HG03066 (cell line): ENCODE measurements around the gene KIAA0513.
"Not testable (repeated sequence)": the region's sequence is repeated elsewhere in the genome, so short reads cannot be mapped to it uniquely, and the experiment has no call there.

Source experiments
- ATAC-seq: cut with Tn5 transposase; IDR thresholded peaks from one replicate; pipeline ENCODE4 v1.9.1; 2021; ENCODE audit warnings: low read depth; ENCODE audit not compliant: unreplicated experiment

Gene KIAA0513

DNA sequence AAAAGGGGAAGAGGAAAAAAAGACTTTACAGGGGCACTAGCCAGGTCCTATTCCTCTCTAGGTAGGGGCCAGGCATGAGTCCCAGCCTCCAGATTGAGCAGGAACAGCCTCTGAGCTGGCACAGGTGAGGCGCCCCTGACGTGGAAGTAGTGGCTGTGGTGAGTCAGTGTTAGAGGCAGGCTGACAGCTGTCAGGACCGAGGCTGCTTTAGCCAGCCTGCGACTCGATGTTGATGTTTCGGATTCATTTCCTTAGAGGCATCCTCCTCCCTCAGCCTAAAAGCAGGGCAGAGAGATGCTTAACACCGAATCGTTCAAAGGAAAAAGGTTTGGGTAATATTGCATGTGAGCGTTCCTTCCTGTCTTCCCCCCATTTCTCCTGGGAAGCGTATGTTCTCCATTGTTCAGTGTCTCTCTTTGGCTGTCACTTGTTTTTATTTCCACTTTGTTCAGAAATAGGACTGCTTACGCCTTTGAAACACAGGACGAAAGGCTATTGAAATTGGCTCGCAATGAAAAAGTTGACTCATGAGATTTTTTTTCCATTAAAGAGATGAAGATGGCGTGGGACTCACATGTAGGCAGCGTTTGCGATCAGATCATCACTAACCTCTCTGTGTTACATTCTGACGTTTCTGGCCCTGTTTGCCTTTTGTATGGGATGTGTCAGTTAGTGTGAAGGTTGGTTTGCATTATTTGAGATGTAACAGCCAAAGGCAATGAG, 1.3 kb downstream of the KIAA0513 start:
- ATAC-seq, result no peak

DNA sequence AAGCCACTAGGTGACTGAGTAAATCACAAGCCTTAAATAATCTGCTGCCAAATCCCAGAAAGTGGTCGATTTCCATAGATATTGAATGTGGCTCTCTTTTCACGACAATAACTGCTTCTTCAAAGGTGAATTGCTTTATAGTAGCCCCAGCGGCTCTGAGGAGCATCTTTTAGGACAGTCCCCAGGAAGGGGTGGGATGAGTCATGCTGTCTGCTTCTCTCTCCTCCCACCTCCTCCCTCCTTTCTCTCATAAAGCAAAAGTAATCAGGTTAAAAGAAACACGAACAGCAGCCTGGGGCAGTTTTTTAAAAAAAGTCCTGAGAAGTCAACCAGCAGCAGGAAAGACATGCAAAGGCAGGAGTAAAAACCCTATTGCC, 1.8 kb downstream of the KIAA0513 start:
- ATAC-seq, result no peak

DNA sequence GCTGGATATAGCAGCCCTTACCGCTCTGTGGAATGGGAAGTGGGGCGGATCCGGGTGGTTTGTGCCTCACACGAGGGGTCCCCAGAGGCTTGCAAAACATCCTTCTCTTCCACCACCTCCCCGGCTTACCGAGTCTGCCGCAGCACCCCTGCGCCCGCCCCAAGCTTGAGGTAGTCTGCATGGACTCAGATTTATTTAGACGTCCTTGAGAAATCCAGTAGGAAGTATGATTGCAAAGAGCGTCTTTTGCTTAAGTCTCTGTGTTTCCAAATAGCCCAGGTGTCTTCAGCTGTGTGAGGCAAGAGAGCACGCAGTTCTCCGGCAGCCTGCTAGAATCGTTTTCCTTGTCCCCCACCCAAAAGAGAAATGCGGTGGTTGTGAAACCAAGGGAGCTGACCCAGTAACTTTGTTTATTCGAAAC, 2.4 kb downstream of the KIAA0513 start:
- ATAC-seq, result no peak

DNA sequence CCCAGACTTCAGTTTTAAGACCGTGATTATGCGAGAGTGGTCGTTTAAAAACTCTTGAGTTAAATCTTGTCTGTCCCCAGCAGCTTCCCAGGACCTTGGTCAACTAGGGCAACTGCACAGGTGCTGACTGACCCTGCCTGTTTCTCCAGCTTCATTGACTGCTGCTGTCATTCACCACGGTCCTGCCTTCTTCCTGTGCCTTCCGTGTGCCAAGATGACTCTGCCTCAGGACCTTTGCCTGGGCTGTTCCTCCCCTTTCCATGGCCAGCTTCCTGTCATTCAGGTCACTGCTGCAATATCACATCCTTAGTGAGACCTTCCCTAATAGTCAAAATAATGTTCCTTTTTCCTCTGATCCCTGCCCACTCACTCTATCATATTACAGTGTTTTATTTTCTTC, 3.9 kb downstream of the KIAA0513 start:
- ATAC-seq, result no peak

DNA sequence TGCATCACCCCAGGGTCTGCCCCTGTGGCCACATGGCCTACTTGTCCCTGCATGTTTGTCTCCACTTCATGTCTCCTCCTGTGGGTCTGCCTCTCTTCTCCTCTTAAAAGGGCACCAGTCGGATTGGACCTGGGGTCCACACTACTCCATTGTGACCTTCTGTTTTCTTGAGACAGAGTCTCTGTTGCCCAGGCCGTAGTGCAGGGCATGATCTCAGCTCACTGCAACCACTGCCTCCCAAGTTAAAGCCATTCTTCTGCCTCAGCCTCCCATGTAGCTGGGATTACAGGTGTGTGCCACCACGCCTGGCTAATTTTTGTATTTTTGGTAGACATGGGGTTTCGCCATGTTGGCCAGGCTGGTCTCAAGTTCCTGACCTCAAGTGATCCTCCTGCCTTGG, 4.6 kb downstream of the KIAA0513 start:
- not testable (repeated sequence) for ATAC-seq

DNA sequence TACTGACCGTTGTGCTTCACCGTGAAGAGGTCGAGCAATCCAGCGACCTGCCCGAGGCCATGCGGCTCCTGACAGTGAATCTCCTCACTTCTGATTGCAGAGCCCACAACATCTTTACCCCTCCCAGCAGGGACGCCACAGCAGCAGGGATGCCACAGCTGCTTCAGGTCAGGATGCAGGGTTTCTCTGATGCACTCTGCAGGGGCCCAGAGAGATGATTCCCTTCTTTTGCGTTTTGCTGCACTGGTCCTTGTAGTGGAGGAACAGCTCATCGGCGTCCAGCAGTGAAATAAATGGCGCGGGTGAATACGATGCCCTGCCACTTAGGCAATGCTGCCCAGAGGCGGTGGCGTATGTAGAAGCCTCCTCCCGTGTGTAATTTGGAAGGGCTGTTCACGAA, 5.6 kb downstream of the KIAA0513 start:
- ATAC-seq, result no peak

DNA sequence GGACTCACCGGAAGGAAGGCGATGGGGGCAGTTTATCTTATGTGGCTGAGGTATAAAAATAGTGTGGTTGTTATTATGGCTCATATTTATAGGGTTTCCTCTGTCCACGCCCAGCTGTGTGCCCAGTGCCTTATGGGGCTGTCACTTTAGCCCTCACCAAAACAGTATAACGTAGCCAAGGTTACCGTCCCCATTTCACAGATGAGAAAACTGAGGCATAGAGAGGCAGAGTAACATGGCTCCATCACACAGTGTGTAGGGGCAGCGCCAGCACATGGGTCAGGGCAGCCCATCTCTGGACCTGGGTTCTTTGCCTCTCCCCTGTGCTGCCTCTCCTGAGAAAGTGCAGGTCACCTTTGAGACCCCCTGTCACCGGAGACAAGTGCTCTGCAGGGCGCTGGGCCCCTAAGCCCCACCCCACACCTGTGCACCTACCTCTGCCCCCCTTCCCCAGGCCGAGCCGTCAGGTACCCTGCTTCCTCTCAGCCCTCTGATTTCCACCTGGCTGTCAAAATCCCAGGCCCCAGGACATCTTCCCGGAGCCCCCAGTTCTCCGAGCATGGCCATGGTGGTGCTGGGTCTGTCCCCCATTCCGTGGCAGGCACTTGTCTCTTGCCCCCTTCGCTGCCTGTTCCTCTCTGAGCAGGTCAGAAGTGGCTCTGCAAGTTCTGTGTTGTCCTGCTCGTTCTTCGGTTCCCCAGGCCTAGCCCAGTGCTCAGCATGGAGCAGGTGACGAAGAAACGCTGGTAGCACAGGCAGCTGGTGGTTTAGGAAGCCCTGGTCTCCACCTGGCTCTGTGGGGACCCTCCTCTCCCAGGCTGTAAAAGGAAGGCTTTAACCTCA, 7.2 kb downstream of the KIAA0513 start:
- ATAC-seq, result no peak

DNA sequence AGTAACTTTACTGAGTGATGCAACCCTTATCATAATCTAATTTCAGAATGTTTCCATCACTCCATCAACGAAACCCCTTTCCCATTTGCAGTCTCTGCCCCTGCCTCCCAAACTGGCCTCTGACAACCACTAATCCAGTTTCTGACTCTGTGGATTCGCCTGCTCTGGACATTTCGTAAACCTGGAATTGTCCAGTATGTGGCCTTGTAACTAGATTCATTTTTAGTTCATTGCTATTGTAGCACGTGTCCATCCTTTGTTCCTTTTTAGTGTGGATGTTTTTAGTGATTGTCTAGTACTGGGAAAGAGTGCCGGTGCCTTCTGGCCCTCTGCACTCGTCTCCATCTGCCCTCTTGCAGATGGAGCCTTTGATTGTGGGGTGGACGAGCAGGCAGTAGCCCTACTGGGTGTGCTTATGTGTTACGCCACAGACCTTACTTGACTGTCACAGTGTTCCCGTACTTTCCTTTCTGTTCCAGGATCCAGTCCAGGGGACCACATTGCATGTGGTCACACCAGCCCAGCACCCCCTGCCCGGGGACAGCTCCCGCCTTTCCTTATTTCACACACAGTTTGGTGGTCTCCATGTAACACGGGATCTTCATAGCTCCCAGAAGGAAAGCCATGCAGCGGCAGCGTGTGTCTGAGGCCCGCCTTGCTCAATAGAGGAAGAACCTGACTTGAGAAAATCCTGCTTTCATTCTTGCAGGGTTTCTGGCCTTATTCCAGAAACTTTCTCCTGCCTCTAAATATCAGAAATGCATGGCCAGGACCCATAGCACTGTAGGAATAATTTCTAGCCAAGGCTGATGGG, 8.8 kb downstream of the KIAA0513 start:
- no peak for ATAC-seq

DNA sequence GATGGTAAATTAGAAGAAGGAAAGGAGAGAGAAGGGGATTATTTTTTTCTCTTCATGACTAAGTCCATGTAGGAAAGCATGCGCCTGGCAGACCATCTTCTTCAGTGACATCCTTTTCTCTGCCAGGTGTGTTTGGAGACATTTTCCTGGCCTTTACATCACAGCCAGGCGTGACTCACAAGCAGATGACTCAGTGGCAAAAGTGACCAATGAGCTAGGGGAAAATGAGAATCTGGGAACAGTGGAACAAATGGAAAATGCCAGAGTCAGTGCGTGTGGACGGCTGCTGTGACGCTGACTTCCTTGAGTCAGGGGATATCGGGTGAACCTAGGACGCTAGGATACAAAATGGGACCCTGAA, 9.4 kb downstream of the KIAA0513 start:
- ATAC-seq, result no peak

DNA sequence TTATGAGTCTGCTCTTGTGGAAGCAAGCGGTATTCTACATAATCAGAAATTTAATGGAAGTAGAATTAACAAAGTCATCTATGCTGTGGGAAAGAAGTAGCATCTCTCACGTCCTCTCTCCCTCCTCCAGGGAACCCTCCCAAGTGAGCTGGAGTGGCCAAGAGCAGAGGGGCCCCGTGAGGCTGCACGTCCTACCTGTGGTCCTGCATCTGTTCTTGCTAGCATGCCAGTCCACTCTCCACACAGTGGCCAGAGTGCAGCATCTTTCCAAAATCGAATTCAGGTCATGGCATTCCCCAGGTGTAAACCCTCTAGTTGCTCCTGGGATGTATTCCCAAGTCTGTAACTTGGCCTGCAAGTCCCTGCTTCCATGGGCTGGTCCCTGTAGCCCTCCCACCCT, 10.1 kb downstream of the KIAA0513 start:
- no peak for ATAC-seq

DNA sequence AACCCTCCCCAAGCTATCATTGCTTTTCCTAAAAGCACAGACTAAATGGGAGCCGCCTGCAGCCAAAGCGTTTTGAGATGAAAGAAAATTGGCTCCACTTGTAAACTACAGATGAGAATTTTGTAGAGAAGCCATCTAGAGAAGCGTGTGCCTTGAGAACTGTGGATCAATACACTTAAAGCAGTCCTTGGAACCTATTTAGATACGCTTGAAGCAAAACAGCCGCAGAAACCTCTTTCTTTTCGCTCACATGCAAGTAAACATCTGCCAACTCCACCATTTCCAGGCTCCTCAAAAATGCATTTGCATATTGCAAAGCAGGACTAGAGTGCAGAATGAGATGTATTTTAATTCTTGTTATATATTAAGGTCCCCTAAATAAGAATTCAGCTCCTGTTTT, 13.1 kb downstream of the KIAA0513 start:
- ATAC-seq, result no peak

DNA sequence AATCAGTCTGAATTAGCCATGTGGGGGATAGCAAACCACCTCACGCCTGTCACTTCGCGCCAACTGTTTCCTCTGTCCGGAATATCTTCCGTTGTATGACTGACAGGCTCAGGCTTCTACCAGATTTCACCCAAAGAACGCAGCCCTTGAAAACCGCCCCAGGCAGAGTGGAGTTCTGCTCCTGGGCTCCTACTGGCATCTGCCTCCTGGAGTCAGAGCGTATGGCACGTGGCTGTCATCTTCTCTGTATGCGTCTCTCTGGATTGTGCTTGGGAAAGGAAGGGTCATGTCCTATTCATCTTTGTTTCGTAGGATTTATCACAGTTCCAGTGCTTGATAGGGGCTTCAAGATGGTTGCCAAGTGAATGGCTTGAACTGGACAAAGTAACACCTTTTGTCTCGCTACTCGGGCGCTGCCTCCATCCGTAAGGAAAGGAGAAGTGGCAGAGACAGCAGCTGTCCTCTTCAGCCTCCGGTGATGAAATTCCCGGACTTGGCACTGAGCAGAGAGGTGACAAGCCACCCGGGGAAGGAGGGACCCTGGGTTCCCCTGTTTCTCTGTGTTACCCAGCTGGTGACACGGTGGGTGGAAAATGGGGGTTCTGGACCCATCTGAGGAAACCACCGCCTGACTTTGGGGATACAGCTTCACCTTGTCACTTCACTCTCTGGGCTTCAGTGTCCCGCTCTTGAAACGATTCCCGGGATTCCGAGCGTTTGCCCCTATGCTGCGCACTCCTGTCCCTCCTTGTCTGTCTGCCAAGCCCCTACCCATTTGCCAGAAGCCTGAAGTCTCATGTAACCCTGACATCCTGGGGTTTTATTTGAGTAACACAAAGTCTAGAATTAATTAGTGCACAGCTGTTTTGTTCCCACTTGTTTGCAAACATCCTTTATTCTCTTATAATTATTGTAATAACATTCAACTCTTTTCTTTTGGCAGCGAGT, 13.9 kb downstream of the KIAA0513 start:
- ATAC-seq, result no peak

DNA sequence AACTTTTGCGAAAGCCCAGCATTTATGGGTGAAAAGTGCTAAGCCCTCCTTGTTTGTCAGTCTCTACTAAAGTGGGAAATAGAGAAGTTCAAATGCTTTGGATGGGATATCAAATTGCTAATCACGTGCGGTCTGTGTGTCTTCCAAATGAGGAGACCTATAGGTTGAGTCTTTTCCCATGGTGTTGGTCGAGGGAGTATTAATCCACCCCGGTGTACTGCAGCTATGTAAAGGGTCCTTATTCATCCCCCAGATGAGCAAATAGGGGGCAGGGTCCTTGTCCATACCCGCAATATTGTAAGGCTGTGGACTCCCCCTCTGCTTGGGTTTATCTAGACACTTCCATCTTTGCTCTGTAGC, 14.6 kb downstream of the KIAA0513 start:
- no peak for ATAC-seq

DNA sequence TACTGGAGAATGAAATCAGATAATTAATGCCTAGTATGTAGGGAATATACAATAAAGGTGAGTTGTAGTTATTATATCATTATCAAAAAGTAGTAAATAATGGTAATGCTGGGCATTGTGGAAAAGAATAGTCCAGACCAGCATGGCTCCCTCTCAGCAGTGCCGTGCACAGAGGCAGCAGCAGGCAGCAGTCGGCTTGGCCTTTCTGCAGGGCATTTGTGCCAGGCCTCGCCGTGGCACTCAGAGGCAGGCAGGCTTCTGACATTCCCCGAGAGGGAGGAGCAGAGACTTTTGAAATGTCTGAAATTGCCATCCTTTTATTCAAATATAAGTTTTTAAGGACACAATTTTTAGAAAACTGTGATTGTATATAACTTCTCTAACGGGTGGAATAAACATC, 15.0 kb downstream of the KIAA0513 start:
- no peak for ATAC-seq

DNA sequence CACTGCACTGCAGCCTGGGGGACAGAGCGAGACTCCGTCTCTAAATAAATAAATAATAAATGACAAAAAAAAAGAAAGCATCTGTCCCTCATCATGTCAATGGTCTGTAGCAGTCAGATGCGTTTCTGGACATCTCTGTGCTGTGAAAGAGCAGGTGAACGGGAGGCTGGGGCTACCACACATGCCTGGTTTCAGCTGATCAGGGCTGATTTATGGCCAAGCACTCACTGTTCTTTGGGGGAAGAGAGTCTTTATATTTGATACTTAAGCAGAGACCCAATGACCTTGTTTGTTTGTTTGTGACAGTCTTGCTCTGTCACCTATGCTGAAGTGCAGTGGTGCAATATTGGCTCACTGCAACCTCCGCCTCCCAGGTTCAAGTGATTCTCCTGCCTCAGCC, 17.5 kb downstream of the KIAA0513 start:
- ATAC-seq, result no peak

DNA sequence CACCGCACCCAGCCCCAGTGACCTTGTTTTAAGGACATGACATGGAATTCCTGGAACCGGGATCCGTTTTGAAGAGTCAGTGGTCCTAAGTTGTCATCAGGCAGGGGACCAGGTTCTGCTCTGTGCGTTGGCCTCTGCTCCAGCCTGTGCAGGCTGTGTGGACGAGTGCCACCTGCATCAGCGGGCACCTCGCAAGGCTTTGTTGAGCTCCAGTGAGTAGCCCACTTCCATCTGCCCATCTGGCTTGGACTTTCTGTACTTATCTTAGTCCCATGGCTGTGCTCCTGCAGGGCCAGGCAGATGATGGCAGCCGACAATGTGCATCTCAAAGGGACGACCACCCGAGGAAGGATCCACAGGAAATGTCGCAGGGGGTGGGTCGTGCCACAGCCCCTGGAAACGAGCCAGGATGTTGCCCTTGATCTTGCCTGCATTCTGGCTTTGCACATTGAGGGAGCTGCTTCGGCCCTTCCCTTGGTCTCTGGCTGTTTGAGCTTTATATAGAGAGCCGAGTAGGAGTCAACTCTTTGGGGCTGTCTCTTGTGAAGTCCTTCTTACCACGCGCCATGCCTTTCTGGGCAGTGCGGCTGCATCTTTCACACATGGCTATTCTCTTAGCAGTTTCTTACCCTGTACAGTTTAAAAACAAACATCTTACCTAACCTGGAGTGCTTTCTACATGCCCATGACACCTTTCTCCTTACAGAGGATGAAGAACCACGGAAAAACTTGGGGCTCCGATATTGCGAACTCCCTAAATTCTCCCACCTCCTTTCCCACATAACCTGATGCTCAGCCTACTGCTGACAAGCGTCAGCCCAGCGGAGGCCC, 18.3 kb downstream of the KIAA0513 start:
- no peak for ATAC-seq

DNA sequence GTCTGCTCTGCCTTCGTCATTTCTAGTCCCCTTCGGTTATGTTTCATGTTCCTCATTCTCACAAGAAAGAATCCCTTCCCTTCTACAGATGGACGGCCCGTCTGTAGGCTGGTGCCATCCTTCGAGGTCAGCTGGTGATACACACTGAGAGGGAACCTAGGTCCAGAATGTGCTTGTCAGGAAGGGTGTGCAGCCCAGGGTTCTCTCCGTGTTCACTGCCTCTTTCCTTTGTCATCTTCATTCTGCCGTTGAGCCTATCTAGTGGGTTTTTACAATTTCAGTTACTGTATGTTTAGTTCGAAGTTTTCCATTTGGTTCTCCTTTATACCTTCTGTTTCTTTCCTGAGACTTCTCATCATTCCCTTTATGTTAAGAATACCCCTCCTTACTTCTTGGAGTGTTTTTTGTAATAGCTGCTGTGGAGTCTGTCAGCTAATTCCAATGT, 18.9 kb downstream of the KIAA0513 start:
- ATAC-seq, result no peak

DNA sequence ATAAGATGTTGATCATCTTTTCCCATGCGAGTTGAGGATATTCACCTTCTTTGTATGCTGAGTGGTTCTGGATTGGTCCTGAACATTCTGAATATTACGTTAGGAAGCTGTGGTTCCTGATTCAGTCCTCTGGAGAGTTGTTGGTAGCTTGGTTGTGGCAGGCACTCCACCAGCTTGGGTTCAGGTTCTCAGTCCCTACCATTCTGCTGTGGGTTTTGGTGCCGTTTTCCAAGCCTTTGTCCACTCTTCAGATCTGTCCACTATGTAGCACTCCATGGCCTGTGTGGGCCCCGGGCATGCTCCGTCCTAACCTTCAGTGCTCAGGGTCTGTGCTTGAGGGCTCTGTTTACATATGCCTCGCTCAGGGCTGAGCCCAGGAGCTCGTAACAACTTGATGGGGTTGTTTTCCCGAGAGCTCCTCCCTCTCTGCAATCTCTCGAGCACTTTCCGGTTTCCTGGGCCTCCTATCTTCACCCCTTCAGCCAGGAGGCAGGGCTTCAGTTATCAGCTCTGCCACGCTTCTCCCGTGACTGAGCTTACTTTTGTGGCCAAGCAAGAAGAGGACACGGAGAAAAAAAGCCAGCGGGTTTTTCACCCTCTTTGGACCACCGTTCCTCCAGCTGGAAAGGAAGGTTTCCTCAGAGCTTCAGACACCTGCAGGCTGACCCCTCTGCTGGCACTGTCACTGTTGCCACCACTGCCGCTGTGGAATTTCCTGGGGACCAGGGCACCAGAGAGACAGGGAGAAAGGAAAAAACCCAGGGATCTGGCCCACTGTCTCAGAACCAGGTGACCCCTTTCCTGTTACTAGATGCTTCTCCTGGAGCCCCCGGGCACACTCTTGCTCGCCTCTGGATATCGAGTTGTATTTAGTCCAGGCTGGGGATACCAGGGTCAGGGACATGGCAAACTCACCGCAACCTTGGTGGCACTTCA, 19.6 kb downstream of the KIAA0513 start:
- ATAC-seq, result no peak
